ENCODE measurements around the gene PRDM16.

Gene PRDM16

DNA sequence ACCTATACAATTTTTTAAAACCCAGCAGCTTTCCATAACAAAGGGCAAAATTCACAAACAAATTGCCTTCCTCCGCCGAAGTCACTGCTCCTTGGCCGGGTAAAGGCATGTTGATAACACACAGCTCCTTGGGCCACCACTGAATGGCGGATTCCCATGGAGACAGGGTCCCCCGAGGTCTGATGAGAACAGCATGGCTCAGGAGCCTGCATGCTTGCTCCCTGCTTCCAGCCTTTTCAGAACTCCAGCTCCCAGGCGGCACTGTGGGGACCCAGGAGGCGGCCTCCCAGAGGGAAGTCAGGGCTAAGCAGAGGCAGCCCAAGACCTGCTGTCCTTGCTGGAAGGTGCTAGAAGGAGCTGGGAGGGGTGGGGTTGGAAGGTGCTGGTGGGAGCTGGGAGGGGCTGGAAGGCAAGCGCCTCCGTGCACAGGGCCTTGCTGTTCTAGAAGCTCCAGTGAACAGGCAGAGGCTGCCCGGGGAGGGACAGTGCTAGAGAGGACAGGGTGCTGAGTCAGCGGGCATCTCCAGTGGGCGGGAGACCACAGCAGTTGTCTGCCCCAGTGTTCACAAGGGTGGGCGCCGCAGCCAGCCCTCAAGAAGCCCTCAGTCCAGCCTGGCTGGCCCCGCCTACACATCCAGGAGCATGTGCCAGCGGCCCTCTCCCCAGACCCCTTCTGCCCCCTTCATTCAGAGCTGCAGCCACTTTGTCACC, 35.1 kb downstream of the PRDM16 start:
- no peak for DNase-seq (ENCODE audit: low read depth in 2 of 2)

DNA sequence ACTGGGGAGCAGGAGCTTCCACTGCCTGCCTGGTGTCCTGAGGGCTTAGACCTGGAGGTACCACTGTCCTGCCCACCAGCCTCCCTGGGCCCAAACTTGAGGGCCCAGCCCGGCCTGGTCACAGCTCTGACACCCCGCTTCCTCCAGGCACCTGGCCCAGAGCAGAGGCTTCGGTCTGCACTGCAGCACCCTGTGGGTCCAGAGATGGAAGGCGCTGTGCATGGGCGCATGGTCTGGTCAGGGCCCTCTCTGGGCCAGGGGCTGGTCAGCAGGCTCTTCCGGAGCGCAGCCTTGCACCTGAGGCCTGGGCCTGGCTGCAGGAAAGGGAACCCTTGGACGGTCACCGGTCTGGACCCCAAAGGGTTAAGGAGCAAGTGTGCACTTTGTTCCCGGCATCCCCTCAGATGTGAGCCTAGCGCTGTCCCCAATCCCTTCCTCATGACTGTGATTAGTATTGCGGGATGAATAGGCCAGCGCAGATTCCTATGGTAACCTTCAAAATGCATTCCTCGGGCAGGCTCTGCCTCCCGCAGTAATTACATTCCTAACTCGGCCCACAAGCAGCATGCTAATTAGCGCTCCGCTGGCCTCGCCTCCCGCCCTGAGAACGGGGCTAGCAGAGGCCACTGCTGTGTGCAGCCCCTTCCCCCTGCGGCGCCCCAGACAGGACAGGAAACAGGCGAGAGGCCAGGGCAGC, 36.3 kb downstream of the PRDM16 start:
- DNase-seq (ENCODE audit: low read depth in 2 of 2): no peak

DNA sequence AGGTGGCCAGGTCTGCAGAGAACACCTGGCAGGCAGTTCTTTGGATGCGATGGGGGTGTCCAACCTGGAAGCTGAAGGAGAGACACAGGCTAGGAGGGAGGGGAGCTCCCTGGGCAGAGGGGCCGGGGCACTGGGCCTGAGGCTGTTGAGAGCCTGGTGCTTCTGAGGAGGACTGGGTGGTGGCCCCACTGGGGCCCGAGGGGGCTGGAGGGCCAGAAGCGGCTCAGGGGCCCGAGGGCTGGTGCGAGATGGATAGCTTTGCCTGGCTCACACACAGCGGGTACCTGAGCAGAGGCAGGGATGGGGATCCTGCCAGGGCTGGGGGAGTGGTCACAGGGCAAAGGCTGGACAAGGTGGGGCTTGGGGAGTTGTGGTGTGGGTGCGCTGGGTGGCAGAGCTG, 37.2 kb downstream of the PRDM16 start:
- no peak for DNase-seq (ENCODE audit: low read depth in 2 of 2)

DNA sequence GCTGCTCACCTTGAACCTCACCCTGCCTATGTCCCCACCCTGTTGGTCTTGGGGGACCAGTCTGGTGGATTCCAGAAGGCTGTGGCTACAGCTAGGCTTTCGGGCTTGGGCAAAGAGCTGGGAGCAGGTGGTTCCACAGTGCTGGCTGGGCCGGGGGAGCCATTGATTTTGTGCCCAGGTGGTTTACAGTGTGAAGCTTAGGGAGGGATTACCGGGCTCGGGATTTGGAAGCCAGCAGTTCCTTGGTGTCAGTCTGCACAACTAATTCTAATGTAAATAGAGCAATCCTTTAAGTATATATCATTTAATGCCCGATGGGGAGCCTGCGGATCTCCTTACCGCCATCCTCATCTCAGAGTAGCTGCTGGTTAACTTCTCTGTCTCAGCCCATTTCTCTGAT, 38.2 kb downstream of the PRDM16 start:
- DNase-seq (ENCODE audit: low read depth in 2 of 2): no peak

DNA sequence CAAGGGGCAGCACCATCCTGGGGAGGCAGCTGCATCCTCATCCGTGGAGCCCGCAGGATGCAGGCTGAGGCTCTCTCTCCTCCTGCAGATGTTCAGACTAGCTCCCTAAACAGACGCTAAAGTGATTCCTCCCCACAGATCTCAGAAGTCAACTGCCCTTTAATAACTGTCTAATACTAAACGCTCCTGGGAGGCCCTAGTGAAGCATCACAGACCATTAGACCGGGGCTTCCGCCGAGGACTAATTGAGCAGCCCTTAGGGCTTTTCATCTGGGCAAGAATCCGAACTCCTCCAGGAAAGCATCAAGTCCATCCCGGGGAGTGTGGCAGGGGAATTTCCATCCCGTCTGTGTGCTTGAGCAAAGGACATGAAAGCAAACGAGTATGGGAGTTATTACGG, 40.4 kb downstream of the PRDM16 start:
- DNase-seq (ENCODE audit: low read depth in 2 of 2): no peak

DNA sequence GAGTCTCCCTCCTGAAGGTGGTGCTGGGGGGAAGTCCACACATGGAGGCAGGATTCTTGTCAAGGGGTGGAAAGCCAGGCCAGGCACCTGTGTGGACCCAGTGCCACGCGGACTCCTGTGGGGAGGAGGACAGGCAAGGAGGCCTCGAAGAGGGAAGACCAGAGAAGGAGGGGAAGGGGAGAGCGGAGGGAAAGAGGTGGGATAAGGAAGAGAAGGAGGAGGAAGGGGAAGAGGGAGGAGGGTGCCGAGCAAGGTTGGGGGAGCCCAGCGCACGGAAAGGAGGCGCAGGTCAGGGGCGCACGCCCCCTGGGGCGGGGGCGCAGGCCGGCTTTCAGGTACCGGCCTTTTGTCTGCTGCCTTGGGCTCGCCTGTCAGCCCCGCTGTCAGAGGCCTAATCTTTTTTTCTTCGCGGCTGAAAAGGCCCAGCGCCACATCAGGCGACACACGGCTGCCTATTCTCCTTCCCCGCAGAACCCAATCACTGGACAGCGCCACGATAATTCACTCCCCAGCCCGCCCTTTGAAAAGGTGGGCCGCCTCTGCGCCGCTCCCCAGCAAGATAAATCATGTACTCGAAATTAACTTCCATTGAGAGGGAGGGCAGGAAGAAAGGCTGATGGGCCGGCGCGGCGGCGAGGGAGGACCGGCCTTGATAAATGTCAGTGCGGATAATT, 42.5 kb downstream of the PRDM16 start:
- no peak for DNase-seq (ENCODE audit: low read depth in 2 of 2)

DNA sequence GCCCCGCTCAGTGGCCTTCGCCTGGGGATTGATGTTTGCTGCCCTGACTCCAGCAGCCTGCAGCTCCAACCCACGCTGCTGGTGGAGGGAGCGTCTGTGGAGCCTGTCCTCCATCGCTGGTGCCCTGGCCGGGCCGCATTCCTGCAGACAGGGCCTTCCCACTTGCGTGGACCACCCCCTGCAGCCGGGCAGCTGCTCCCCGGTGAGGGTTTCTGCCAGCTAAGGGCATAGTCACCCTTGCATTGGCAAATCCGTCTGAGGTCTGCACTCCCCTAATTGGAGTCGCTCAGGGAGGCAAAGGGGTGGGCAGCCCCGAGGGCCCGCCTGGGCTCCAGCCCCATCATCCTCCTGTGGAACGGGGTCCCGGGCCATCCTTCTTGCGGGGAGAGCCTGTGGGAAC, 43.5 kb downstream of the PRDM16 start:
- no peak for DNase-seq (ENCODE audit: low read depth in 2 of 2)

DNA sequence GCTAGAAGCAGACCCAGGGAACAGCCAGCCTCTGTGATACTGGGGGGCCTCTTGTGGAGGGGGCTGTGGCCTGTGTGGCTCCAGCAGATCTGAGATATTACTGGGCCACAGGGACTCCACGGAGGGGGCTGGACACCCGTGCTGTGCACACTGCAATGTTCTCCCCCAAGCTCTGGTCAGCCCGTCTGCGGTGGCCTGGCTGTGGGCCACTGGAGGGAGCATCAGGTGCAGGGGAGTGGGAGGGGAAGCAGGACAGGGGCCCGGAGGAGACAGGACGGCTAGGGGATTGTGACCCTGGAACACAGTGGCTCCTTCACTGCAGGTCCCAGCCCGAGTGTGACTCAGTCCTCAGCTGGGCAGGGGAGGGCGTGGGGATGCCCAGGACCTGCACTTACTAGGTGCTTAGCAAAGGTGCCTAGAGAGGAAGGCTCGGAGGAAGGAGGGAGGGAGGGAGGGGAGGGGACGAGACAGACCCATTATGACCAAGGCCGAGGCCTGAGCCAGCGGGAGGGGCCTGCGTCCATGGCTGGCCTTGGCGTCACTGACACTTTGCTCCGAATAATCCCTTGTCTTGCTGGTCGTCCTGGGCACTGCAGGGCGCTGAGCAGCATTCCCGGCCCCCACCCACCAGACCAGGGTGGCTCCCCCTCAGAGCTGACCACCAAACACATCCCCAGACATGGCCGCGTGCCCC, 44.2 kb downstream of the PRDM16 start:
- no peak for DNase-seq (ENCODE audit: low read depth in 2 of 2)

DNA sequence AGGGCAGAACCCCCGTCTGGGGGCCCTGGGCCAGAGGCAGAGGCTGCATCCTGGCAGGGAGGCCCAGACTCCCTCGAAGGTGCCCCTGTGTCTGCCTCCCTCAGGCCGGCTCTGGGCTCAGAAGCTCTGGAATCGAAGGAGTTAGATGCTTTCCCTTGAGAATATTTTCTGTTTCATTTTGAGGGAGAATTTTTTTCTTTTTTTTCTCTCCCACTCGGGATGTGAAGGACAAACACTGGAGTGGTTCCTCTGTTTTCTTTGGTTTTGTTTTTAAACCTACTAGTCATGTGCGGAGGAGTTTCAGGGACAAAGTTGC, 44.7 kb downstream of the PRDM16 start:
- no peak for DNase-seq (ENCODE audit: low read depth in 2 of 2)

DNA sequence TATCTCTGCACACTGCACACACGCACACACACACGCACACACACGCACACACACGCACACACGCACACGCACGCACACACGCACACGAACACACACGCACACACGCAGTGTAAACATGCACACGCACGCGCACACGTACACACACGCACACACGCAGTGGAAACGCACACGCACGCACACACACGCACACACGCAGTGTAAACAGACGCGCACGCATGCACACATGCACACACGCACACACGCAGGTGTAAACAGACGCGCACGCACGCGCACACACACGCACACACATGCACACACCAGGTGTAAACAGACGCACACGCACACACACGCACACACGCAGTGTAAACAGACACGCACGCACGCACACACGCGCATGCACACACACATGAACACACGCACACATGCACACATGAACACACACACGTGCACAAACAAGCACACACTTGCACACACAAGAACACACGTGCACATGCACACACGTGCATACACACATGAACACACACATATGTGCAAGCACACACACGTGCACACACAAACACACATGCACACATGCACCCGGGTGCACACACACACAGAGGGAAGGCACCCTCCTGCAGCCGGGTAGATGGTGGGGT, 45.2 kb downstream of the PRDM16 start:
- DNase-seq (ENCODE audit: low read depth in 2 of 2): no peak

DNA sequence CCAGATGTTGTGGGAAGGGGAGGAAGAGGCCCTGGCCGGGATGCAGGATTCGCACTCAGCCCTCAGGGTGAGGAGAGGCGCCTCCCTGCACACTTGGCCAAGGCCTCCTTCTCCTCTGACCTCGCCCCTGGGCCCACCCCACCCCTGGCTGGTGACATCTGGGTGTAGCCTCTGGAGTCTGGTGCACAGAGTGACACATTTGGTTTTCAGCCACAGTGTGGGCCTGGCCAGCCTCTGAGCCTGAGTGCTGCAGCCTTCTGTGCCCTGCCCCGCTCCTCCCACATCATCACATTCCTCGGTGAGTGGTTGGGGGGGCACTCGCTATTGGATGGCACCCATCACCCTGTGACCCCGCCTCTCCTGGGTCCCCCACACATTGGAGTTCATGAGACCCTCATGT, 45.8 kb downstream of the PRDM16 start:
- DNase-seq (ENCODE audit: low read depth in 2 of 2): no peak

DNA sequence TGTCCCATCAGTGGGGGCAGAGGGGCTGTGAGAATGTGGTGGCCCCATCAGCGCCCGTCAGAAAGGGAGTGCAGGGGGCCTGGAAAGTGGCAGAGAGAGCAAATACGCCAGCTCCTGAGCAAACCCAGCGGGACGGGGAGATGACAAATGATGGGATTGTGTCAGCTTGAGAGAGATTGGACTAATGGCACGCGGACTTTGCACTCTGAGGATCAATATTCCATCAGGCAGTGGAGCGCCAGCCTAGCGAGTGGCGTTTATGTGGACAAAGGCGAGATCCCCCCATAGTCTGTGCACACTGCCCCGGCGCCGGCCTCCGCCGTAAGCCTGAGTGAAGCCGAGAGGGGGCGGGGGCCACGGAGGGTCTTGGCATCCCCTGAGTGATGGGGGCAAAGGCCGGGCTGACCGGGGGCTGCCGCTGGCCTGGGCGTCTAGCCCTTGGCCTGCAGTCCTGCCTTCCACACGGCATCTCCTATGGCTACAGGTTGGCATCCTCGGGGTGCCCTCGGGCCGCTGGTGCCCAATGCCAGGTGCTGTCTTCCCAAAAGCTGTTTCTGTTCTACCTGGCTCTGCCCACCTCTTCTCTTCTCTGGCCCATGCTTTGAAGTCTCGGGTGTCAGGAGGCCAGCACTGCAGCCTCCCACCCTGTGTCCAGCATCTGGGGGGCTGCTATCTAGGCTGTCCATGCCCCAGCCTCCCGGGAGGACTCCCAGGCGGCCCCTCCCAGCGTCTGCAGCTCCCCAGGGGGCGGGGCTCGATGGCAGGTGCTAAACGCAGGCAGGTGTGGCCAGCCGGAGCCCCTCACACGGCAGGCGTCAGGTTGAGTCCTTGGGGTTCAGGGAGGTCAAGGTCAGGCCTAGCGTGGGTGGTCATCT, 46.5 kb downstream of the PRDM16 start:
- no peak for DNase-seq (ENCODE audit: low read depth in 2 of 2)

DNA sequence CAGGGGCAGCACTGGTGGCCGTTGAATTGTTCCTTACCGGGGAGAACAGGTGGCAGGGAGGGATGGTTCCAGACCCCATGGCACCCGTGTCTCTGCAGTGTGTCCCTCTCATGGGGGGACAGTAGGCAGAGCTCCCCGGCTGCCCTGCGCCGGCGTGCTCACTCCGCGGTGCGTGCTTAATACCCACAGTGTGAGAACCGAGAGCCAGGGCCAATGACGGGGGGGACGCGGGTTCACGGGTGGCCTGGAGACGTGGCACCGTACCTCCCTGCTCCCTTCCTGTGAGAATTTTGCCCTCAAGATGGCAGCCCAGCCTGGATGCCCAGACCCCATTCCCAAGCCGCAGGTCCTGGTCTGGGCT, 47.1 kb downstream of the PRDM16 start:
- no peak for DNase-seq (ENCODE audit: low read depth in 2 of 2)

DNA sequence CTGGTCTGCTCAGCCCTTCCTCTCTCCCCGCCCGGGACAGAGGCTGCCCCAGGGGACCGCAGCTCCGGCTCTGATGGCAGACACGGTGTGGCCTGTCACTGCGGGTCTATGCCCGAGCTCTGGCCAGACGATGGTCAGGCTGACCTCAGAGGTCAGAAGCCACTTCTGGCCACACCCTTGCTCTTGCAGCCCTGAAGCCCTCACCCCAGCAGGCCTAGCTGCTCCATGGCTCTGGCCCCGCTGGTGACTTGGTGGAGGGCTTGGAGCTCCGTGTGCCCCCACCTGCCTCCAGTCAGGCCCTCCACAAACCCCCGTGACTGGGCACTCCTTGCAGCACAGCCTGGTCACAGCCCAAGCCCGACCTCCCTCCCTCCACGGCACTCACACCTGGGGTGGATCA, 47.6 kb downstream of the PRDM16 start:
- DNase-seq (ENCODE audit: low read depth in 2 of 2): no peak

DNA sequence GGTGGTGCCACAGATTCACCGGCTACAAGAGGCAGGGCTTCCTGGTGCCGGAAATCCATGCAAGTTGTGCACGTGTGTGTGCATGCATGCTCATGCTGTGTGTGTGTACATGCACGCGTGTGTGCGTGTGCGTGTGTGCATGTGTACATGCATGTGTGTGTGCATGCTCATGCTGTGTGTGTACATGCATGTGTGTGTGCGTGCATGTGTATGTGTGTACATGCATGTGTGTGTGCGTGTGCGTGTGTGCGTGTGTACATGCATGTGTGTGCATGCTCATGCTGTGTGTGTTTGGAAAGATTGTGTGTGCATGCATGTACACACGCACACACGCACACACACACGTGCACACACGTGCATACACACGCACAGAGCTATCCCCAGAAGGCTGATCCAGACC, 48.9 kb downstream of the PRDM16 start:
- no peak for DNase-seq (ENCODE audit: low read depth in 2 of 2)

DNA sequence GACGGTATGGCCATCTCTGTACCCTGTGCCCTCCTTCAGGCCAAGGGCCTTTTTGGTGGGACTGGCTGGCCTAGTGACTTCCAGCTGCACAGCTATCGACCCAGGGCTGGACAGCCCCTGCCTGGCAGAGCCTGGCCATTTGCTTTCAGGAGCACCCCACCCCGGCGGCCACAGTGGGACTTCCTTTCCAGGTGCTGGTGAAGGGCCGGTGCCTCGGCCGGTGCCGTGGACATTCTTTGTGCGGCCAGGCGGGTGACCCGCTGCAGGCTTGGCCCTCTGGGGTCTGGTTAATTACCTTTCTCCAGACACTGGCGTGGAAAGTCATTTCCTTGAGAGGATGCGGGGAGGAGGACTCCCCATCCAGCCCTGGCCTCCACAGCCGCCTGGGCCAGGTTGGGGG, 50.1 kb downstream of the PRDM16 start:
- no peak for DNase-seq (ENCODE audit: low read depth in 2 of 2)

DNA sequence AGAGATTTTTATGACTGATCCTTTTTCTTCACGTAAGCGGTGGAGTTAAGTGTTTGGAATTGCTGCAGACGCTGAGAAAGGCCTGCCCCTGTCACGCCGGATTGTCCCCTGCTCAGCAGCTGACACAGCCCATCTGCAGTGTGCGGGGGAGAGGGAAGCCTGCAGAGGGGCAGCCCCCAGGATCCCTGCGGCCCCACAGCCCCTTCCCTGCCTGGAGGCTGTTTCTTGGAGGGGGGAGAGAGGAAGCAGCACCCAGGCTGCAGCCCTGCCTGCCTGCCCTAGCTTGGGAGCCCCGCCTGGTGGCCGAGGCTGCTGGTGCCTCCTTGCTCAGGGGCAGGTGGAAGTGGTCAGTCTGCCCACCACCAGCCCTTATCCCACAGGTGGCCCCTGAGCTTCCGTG, 50.7 kb downstream of the PRDM16 start:
- DNase-seq (ENCODE audit: low read depth in 2 of 2): no peak

DNA sequence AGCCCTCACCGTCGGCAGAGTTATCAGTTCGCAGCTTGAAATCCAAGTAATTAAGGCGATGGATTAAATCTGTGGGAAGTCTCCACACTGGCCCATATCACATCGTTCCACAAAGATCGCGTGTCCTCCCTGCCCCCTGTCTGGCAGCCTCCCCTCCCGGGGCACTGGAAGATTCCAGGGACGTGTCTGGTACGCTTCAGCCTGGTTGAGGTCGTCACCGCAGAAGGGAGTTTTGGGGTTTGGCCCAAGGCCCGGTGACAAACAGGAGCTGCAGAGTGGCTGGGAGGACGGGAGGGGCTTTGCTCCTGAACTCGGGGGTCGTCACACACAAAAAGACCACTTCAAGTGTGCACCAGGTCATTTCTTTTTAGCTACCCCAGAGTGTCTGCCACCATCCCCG, 51.1 kb downstream of the PRDM16 start:
- DNase-seq (ENCODE audit: low read depth in 2 of 2): no peak

DNA sequence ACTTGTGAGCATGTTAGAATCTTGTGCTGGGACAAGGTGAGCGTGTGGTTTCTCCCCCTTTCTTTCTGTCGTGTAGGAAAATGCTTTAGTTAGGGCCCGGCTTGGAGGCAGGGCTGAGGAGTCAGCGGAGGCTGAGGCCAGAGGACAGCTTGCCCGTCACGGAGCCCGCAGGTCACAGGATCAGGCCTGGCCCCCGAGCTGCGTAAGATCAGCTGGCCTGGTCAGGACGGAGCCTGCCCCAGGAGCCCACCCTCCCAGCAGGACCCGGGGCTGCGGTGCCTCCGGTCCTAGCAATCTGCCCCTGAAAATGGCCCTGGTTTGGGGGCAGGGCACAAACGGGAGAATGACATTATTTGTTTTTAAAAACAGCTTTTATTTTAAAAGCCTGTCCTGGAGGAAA, 52.0 kb downstream of the PRDM16 start:
- no peak for DNase-seq (ENCODE audit: low read depth in 2 of 2)

DNA sequence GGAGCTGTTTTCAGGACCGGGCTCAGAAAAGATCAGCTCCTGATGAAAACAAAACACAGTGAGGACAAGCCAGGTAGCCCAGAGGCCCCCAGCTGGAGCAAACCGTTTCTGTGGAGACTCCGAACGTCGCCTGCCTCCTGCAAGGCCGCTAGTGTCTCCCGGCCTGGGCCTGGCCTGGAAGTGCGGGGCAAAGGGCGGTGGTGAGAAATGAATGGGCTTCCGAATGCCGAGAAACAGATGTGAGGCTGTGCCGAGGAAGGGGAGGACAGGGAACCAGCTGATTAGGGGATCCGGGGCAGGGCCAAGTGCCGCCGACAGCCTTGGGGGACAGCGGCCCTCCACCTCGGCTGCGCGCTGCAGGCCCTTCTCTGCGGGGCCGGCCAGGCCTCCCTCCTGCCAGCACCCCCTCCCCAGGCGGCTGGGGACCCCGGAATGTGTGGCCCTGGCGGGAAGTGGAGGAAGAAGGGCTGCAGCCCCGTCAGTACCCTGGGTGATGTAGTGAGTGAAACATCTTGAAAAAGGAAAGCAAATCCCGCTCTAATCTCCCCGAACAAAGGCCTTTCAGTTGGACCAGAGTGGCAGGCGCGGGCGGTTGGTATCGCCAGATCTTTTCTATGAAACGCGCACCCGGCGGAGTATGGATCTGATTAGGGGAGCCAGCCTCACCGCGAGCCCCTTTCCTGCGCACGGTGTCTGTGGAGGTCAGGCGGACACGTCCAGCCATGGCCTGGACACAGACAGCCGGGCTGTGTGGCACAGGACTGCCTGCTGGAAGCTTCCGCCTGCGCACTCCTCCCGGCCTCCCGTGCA, 52.6 kb downstream of the PRDM16 start:
- DNase-seq (ENCODE audit: low read depth in 2 of 2): no peak

DNA sequence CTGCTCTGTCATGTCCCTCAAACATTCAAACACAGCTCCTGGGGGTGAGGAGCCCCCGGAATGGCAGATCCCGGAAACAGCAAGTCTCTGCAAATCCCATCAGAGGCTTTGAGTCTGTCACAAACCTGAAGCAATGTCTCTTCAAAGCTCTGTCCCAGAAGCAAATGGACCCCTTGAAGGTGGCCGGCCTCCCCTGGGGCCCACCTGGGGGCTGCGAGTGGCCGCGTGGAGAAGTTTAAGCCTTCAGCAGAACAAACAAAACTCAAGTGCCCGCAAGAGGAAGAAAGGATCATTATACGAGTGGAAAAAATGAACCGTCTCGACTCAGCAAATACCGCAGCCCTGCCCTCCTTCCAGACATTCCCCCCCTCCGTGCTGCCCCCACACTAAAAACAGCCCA, 53.3 kb downstream of the PRDM16 start:
- no peak for DNase-seq (ENCODE audit: low read depth in 2 of 2)

Data from stimulated activated CD8-positive, alpha-beta memory T cell treated with anti-CD3 and anti-CD28 coated beads, Interleukin-7, amount 100 ng/mL, for 4 hours (primary cell).